Esophagus squamous epithelium (tissue), 4 donors: ENCODE measurements around the gene CLTCL1.

ENCODE experiments used
- POLR2A ChIP-seq, 4 donors: fragments of 450-650 bp; IDR thresholded peaks; one replicate each; pipeline ENCODE4 v1.6.1; 2017; ENCODE audit warnings: antibody characterized with exemption in 4 of 4, mild to moderate bottlenecking in 4 of 4, moderate library complexity in 3 of 4
- TF ChIP-seq, protein P1 (sequence below), 6 experiments: fragments of 450-650 bp in 4 of 6; fragments of 200-600 bp in 2 of 6; sonication (generic) in 2 of 6; IDR thresholded peaks; one replicate each; pipeline ENCODE4 v1.5.1; 2016 to 2019; ENCODE audit warnings: antibody characterized with exemption in 6 of 6, mild to moderate bottlenecking in 4 of 6, moderate library complexity in 4 of 6

DNA sequence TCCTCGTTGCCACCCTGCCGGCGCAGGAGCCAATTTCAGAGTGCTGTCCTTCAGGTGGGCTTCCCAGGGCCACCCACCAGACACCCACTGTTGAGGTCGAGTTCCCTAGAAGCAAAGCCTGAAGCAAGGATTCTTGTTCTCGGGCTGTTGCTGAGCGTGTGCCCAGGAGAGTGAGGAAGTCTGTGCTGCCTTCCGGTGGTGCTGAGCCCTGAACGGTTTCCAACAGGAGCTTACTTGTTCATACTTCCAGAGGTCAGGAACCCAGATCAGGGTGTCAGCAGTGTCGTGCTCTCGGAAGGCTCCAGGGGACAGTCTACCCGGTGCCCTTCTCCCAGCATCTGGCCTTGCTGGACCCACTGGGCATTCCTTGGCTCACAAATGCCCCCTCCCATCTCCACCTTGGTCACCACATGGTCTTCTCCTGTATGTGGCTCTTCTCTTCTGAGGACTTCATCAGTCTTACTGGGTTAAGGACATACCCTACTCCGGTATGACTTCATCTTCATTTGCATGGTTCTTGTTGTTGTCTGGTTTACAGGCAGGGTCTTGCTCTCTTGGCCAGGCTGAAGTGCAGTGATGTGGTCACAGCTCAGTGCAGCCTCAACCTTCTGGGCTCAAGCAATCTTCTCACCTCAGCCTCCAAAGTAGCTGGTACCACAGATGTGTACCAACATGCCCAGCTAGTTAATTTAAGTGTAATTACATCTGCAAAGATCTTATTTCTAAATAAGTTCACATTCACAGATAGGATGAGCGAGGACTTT, 124.2 kb downstream of the CLTCL1 start:
- TF ChIP-seq, protein P1, sequence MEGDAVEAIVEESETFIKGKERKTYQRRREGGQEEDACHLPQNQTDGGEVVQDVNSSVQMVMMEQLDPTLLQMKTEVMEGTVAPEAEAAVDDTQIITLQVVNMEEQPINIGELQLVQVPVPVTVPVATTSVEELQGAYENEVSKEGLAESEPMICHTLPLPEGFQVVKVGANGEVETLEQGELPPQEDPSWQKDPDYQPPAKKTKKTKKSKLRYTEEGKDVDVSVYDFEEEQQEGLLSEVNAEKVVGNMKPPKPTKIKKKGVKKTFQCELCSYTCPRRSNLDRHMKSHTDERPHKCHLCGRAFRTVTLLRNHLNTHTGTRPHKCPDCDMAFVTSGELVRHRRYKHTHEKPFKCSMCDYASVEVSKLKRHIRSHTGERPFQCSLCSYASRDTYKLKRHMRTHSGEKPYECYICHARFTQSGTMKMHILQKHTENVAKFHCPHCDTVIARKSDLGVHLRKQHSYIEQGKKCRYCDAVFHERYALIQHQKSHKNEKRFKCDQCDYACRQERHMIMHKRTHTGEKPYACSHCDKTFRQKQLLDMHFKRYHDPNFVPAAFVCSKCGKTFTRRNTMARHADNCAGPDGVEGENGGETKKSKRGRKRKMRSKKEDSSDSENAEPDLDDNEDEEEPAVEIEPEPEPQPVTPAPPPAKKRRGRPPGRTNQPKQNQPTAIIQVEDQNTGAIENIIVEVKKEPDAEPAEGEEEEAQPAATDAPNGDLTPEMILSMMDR (IDR thresholded peaks at IDR 0.05): no peak
- no peak for TF ChIP-seq POLR2A (IDR thresholded peaks at IDR 0.05)
